HG03159 (cell line): ENCODE measurements around the gene COMT.
"Not testable (repeated sequence)": the region's sequence is repeated elsewhere in the genome, so short reads cannot be mapped to it uniquely, and the experiment has no call there.

Source experiments
- ATAC-seq: cut with Tn5 transposase; IDR thresholded peaks from one replicate; pipeline ENCODE4 v1.9.1; 2021; ENCODE audit warnings: mild to moderate bottlenecking, moderate library complexity; ENCODE audit not compliant: unreplicated experiment

Gene COMT

GRCh38 chr22:19907902-19908301 lies 33.7 kb upstream of the COMT start:
- ATAC-seq, result not testable (repeated sequence)

DNA sequence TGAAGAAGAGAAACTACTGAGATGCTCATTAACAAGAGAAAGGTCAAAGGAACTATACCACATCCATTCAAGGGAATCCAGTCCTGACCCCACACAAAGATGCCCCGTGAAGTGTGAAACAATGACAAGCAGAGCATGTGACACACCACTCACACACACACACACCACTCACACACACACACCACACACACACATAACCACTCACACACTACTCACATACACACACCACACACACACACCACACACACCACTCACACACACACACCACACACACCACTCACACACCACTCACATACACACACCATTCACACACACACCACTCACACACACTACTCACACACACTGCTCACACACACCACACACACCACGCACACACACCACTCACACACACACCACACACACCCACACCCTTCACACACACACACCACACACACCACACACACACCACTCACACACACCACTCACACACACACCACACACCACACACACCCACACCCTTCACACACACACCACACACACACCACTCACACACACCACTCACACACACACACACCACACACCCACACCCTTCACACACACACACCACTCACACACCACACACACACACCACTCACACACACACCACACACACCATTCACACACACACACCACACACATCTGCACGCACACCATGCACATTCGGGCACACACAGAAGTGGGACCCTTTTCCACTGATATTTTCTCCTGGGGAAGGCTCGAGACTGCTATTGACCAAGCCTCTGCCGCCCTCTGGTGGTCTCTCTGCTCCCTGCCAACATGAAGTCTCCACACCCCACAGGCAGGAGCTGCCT lies 32.0 kb upstream of the COMT start:
- no peak for ATAC-seq

DNA sequence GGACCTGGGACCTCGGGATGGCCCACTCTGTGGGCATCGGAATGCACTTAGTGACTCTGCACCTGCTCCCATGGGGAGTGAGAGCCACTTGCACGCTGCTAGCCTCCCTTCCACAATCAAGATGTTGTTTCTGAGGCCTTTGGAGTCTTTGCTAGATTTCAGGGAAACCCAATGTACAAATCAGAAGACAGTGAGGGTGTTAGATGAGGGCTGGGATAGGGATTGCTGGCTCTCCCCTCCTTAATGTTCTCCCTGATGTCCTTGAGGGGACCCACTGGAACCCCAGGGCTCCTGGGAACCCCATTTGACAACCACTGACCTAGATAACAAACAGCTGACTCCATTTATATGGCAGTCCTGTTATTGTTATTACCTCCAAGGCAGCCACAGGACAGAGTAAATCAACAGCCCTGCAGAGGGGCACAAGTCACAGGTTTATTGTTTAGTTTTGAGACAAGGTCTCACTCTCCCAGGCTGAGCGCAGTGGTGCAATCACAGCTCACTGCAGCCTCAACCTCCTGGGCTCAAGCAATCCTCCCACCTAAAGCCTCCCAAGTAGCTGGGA lies 31.3 kb upstream of the COMT start:
- ATAC-seq, result no peak

DNA sequence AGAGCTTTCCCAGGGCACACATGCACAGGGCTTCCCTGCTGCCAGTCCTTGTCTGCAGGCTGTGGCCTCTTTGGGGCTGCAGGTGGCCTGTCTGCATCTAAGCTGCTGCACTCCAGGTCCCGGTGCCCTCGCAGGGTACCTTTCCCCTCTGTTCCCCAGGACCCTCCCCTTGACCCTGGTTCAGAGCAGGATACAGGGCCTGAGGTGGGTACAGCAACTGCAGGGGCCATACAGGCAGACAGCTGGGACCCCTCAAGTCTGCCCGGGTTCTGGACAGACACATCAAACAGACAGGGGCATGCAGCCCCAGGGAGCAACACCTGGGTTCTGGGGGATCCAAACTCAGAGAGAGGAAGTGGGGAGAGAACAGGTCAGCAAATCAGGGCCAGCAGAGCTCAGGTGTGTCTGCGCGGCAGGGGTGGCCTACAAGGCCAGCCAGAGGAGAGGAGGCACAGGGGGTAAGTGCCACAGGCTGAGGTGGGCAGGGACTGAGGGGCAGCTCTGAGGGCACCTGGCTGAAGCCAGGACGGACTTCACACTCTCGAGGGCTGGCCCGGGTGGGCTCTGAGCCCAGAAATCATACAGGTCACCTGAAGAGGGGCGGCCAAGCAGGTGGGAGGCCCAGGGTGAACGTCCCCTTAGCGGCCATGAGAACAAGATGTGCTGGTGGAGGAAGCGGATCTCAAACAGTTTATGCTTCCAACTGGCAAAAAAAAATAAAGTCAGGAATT lies 29.9 kb upstream of the COMT start:
- no peak for ATAC-seq

DNA sequence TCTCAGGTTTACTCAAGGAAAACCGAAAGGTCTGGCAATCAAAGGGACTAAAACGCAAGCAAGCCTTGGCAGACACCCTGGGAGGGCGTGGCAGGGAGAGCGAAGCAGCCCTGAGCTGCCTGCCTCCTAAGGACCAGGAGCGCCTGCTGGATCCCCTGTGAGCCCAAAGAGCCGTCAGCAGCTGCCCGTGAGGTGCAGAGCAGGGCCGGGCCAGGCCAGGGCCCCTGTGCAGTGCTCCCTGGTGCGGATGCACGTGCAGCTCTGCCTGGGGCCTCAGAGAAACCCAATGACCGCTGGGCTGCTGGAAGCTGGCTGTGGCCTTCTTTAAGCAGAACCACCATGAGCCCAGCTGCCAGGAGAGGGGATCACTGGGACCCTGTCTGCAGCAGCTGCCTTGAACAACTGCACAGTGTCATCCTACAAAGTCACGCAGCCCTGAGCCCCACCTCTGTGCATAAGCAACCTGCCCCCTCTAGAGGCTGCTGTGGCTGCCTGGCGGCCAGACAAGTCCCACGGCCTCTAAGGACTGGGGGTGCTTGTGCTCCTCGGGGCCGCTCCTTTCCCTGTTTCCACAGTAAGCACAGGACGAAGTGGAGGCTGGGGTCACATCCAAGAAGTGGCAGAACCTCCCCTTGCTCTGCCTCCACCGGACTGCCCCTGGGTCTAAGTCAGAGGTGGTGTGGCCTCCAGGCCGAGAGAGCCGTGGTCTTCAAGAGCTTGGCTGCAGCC lies 29.1 kb upstream of the COMT start:
- ATAC-seq, result no peak

- no peak for ATAC-seq
These were observed 28.1 kb upstream of the COMT start for GRCh38 chr22:19913337-19913936.

- no peak for ATAC-seq
These were observed 27.2 kb upstream of the COMT start for GRCh38 chr22:19914201-19914943.

DNA sequence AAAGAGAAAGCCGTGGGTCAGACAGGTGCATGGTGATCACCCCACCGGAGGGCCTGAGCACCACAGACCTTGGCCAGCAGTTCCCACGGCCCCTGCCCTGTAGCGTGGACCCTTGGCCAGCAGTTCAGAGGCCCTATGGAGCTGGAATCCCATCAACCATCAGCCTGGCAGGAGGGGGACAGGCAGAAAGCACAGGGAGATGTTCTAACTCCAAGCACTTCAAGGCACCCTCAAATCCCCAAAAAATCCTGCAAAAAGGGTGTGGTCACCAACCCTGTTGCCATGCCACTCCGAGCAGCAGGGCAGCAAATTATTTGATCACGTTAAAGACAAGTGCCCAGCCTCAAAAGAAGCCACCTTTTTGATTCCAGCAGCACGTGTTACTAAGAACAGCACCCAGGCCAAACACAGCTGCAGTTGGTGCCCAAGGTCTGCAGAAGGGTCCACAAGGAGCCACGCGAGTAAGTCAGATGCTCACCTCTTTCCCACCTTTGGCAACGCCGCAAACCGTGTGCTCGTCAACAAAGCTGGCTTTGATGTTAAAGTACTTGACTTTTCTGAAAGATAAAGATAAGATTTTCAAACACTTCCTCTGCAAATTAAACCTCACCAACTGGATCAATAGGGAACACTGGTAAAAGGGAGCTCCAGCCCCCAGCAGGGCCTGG lies 26.2 kb upstream of the COMT start:
- ATAC-seq, result no peak

DNA sequence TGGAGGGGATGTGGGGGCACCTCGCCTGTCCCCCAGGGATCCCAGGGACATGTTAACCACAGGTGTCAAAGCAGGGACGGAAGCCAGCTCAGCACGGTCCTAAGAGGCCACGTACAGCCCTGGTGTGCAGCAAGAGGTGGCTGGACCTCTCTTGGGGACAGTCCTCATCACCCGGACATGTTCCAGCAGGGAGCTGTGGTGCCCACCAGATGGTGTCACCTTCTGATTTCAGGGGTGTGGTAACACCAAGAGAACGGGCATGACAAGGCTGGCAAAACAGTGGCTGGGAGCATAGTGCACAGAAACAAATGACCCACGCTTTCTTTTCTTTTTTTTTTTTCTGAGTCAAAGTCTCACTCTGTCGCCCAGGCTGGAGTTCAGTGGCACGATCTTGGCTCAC lies 25.6 kb upstream of the COMT start:
- ATAC-seq, result no peak

- no peak for ATAC-seq
These were observed 24.6 kb upstream of the COMT start for GRCh38 chr22:19916941-19917340.

- no peak for ATAC-seq
These were observed 24.0 kb upstream of the COMT start for GRCh38 chr22:19917389-19918138.

GRCh38 chr22:19918332-19919106 lies 23.1 kb upstream of the COMT start:
- no peak for ATAC-seq

DNA sequence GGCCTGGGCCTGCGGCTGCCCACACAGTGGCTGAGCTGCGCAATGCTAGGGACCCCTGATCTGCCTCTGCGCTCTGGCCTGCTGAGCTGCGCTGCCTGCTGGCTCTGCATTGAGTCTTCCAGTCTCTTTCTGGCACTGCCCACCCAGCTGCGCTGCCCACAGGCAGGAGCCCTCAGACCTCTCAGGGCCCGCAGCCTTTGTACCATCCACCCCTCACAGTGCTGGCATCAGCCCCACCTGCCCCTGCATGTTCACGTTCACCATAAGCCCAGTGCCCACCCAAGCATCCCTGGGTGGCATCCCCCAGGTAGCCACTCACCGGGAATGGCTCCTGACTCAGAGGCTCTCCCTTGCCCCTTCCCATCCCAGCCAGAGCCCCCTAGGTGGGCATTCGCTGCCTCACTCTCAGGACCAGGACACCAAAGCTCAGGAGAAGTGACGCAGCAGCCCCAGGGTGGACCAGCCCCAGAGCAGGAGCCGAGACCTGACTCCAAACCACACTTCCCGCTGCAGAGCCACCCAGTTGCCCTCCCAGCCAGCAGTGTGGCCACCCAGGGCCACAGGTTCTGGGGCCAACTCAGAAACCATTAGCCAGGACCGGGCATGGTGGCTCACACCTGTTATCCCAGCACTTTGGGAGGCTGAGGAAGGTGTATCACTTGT lies 21.7 kb upstream of the COMT start:
- no peak for ATAC-seq

GRCh38 chr22:19921544-19922081 lies 20.0 kb upstream of the COMT start:
- ATAC-seq, result no peak

GRCh38 chr22:19923914-19924513 lies 17.6 kb upstream of the COMT start:
- no peak for ATAC-seq

DNA sequence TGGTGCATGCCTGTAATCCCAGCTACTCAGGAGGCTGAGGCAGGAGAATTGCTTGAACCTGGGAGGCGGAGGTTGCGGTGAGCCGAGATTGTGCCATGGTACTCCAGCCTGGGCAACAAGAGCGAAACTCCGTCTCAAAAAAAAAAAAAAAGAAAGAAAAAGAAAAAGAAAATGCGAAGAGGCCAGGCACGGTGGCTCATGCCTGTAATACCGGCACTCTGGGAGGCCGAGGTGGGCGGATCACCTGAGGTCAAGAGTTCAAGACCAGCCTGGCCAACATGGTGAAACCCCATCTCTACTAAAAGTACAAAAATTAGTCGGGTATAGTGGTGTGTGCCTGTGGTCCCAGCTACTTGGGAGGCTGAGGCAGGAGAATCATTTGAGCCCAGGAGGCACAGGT lies 15.5 kb upstream of the COMT start:
- ATAC-seq, result not testable (repeated sequence)

- no peak for ATAC-seq
These were observed 13.9 kb upstream of the COMT start for GRCh38 chr22:19927696-19928095.
